Hematopoietic multipotent progenitor cell treated with erythropoietin and hydrocortisone succinate and interleukin-3 and kit ligand, for 4 days (in vitro differentiated cells): ENCODE data around the gene PTPN12.

Experiments
- DNase-seq: peaks from one replicate; pipeline ENCODE4 v3.0.0-alpha.2; 2015

Gene PTPN12

GRCh38 chr7:77665161-77665560 lies 128.1 kb downstream of the PTPN12 start:
- no peak for DNase-seq

DNA sequence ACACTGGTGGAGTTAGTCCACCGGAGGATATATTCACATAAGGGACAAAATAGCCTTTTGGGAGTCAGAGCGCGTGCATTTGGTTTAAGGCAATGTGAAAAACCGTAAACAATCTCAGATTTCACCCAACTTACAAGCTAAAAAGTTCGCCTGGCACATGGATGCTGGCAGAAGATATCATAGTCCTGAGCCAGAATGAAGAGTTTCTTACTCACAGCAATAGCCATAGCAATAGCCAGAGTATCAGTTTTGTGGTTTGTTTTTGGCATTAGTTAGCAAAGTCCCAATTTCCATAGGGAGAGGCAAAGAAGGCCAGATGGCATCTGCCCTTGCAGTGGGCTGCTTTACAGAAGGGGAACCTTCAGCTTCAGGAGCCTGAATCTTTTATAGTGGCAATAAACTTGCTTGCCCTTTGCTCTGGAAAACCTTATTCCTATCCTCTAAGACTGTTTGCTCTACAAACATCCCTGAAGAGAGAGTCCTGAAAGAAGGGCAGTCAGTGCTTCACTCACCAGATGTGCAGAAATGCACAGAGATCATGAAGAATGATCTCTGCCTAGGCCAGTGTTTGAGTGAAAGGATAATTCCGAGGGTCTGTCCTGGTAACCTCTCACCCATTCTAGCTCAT lies 130.5 kb downstream of the PTPN12 start:
- no peak for DNase-seq

DNA sequence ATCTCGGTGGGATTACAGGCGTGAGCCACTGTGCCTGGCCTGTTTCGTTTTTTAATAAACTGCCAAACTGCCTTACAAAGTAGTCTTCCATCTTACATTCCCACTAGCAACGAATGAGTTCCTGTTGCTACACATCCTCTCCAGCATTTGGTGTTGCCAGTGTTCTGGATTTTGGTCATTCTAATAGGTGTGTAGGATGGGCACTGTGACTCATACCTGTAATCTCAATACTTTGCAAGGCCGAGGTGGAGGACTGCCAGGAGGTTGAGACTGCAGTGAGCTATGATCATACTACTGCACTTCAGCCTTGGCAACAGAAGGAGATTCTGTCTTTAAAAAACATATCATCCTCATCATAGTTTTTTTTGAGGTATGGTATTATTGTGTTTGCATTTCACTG lies 137.8 kb downstream of the PTPN12 start:
- no peak for DNase-seq

DNA sequence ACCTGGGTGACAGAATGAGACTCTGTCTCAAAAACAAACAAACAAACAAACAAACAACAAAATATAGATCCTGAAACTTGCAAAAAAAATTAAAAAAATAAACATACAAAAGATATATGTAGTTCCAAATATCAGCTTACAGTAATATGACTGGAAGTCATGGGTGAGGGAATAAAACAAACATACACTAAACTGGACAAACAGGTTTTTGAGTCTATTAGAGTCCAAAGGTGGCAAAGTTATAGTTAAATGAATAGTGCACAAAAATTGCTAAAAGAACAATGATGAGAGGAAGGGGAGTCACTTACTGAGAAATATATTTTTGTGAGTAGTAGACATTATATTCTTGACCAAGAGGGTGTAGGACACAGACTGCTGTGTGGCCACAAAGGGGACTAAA lies 142.5 kb downstream of the PTPN12 start:
- DNase-seq = no peak

- DNase-seq = no peak
These were observed 143.2 kb downstream of the PTPN12 start for GRCh38 chr7:77680266-77680665.

DNA sequence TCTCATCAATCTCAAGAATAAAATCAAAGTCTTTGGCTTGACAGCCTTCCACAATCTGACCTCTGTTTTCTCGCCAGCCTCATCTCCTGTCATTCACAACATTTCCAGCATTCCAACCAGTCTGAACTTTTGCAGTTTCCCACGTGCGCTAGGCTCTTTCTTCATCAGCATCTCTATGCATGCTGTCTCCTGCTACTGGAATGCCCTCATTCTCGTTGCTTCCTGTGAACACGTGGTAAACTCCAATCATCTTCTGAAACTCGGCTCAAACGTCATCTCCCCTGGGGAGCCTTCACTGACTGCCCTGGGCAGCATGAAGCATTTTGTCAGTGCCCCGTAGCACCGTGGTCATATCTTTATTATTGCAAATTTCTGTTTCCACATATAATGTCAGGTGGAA lies 146.9 kb downstream of the PTPN12 start:
- no peak for DNase-seq

- DNase-seq = no peak
These were observed 148.1 kb downstream of the PTPN12 start for GRCh38 chr7:77685233-77685632.

DNA sequence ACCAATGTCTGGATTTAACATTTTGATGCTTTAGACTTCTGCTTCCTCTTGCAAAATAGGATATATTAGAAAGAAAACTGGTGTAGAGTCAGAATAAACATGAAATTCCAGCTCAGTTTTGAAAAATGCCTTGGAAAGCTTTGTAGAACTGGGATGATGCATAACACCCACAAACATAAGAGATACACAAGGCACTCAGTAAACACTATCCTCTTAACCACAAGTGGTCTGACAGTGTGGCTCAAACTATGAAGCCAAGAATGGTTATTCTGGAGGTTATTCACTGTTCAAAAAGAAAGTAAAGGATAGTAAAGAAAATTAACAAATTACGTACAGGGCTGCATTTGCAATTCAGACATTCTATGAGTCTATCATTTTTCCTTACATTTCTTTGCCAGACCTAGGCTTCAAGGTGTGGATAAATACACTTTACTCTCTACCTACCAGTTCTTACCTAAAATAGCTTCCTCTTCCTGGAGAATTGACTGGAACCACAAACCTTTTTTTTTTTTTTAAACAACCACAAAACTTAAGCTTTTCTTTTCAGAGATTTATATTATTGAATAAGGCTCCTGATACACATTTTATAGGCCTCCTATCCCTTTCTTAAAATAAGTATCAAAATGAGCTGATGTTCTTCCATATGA lies 150.1 kb downstream of the PTPN12 start:
- DNase-seq = no peak

GRCh38 chr7:77687747-77688144 lies 150.7 kb downstream of the PTPN12 start:
- no peak for DNase-seq
